Caco-2 (cell line): ENCODE measurements around the gene DCAF11. TPM values are rescaled to one million over a fixed set of nuclear protein-coding genes. Genes with fewer than 3 reads are reported as not detected.

Experiments used
- BruUV-seq: library from RNA; stranded (reverse); fragments of 400-500 nt; replicated peaks from 2 replicates; lab custom pipeline; 2021; lab: Mats Ljungman, UMichigan
- CTCF ChIA-PET: fragments of 300-600 bp; sonication (Branson Sonifier 250); formaldehyde crosslinking; loops from one replicate; lab custom pipeline; 2022; ENCODE audit warnings: antibody characterized with exemption; lab: Charles Lee
- POLR2A ChIA-PET: fragments of 300-600 bp; sonication (Branson Sonifier 250); formaldehyde crosslinking; loops from one replicate; lab custom pipeline; 2022; ENCODE audit warnings: antibody characterized with exemption; lab: Charles Lee
- DNase-seq, 2 experiments: peaks; one replicate each; pipeline versions ENCODE4 v3.0.0 to v3.0.0-alpha.2; 2020 to 2022
- H3K27me3 ChIP-seq: replicated peaks from 2 replicates; pipeline ENCODE4 v1.6.0; 2011; ENCODE audit warnings: low read length; ENCODE audit not compliant: control insufficient read depth, insufficient read depth
- H3K36me3 ChIP-seq: 2 replicates; pipeline ENCODE4 v1.5.1; 2011; ENCODE audit warnings: low read length; ENCODE audit not compliant: control insufficient read depth, insufficient read depth
- H3K4me1 ChIP-seq: fragments of 250-450 bp; sonication (Bioruptor Pico); 2 replicates; pipeline ENCODE4 v1.5.1; 2020; ENCODE audit warnings: mild to moderate bottlenecking
- H3K4me3 ChIP-seq: 2 replicates; pipeline ENCODE4 v1.5.1; 2011; ENCODE audit warnings: low read depth, mild to moderate bottlenecking, control low read depth, low read length
- H3K9me3 ChIP-seq: fragments of 250-450 bp; sonication (Bioruptor Pico); 2 replicates; pipeline ENCODE4 v1.5.1; 2020; ENCODE audit warnings: mild to moderate bottlenecking, moderate library complexity
- H3K27ac Mint-ChIP-seq: one replicate; pipeline ENCODE4 v1.8.0; 2022; ENCODE audit warnings: mixed read lengths; ENCODE audit not compliant: unreplicated experiment
- H3K27me3 Mint-ChIP-seq: one replicate; pipeline ENCODE4 v1.8.0; 2022; ENCODE audit warnings: mixed read lengths; ENCODE audit not compliant: insufficient read depth, unreplicated experiment
- H3K36me3 Mint-ChIP-seq: one replicate; pipeline ENCODE4 v1.8.0; 2022; ENCODE audit warnings: mild to moderate bottlenecking, mixed read lengths; ENCODE audit not compliant: insufficient read depth, unreplicated experiment
- H3K4me1 Mint-ChIP-seq: one replicate; pipeline ENCODE4 v1.8.0; 2022; ENCODE audit warnings: low read depth, mixed read lengths; ENCODE audit not compliant: unreplicated experiment
- H3K4me3 Mint-ChIP-seq: one replicate; pipeline ENCODE4 v1.8.0; 2022; ENCODE audit warnings: mild to moderate bottlenecking, moderate library complexity, mixed read lengths; ENCODE audit not compliant: unreplicated experiment
- H3K9me3 Mint-ChIP-seq: one replicate; pipeline ENCODE4 v1.8.0; 2022; ENCODE audit warnings: mixed read lengths; ENCODE audit not compliant: unreplicated experiment
- CTCF ChIP-seq, 2 experiments: fragments of 200-600 bp in 1 of 2; IDR thresholded peaks; 1 replicate in 1 of 2; 2 replicates in 1 of 2; pipeline versions ENCODE4 v1.5.1 to v1.8.0; 2011 to 2022; ENCODE audit warnings: antibody characterized with exemption in 1 of 2, control low read depth in 1 of 2, inconsistent platforms in 1 of 2, low read depth in 1 of 2, low read length in 1 of 2, mild to moderate bottlenecking in 1 of 2, moderate library complexity in 1 of 2; ENCODE audit not compliant: insufficient read depth in 1 of 2, severe bottlenecking in 1 of 2, unreplicated experiment in 1 of 2
- intact Hi-C: fragments of 100-400 bp; cut with micrococcal nuclease; formaldehyde crosslinking; loops from one replicate; pipeline ENCODE4 v1.10.0; 2022; ENCODE audit not compliant: unreplicated experiment
- total RNA-seq: library from RNA; stranded (reverse); gene quantifications from 2 replicates; pipeline ENCODE4 v1.2.3, GENCODE V29; 2022

The DCAF11 gene
- total RNA-seq, 1 experiment from 2014 or later = 65.9 TPM

GRCh38 chr14:24139272-24139934 is 24.8 kb downstream of the DCAF11 start:
- peak in 1 of 2 experiments; percentile 26 for DNase-seq
- Histone ChIP-seq H3K36me3 (peaks cover 3% of the 10 kb centered on the region), H3K9me3 (no peaks in the 10 kb centered on the region), H3K4me3 (peak overlapping the region; percentile 10; the same call in 1 of the 2 replicates), H3K27me3 (no peaks in the 10 kb centered on the region), H3K4me1 (no peaks in the 10 kb centered on the region; the same call in 1 of the 2 replicates)
- intact Hi-C loops = no loop called here
- BruUV-seq = no TSS peak
- no peak for TF ChIP-seq CTCF (IDR thresholded peaks at IDR 0.05; ENCODE audit: insufficient read depth in 1 of 2, low read depth in 1 of 2, low read length in 1 of 2, severe bottlenecking in 1 of 2, unreplicated experiment in 1 of 2)
- CTCF ChIA-PET = interaction anchor here (0.6 to 1.2 kb wide), 2 partner anchors 22 to 69 kb away, joined by 3 read pairs; partner anchors contain the start of gene IRF9
- POLR2A ChIA-PET = interaction anchor here (0.6 kb wide), 1 partner anchor 24 kb away, joined by 4 read pairs; the partner anchor contains the start of genes DCAF11 and NRL
- Mint-ChIP-seq H3K36me3 (peaks cover 24% of the 10 kb centered on the region), H3K27ac (no peak overlapping the region), H3K27me3 (no peaks in the 10 kb centered on the region), H3K4me1 (peaks cover 41% of the 10 kb centered on the region), H3K9me3 (no peaks in the 10 kb centered on the region), H3K4me3 (peak overlapping the region; percentile 99)

DNA sequence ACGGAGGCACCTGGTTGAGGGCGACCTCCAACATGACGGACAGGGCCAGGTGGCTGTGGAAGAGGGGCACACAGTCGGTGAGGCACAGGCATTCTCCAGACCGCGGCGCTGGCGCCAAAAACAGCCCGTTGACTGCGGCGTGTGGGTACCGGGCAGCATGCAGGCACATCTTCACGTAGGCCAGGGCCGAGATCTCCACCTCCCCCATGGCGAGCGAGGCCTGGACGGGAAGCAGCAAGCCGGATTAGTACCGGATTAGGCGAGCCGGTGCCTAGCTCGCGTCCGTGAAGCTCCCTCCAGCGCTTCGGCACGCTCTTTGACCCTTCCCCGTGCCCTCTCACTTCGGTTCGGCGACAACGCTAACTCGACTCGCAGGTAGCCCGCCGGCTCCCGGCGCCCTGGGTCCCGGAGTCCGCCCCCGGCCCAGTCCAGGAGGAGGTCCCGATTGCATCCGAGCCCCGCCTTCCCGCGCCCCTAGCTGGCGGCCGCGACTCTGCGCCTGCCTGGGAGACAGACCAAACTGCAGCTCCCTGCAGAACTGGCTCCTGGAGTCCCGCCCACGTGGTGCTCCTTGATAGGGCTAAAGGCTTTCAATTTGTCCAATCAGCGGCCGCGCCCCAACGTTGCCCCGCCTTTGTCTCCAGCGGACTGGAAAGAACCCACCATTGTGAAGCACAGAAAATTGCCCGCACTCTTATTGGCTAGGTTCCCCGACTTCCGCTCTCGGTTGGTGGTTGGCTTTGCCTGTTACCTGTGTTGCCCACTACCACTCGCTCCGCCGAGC is 26.7 kb downstream of the DCAF11 start, which contains the start of gene EMC9:
EMC9 (minus strand) TSS at position 495 of the 784 bp plus-strand sequence; CDS start at position 208, 287 bp downstream.
- peak; percentile 13 to 50 for TF ChIP-seq CTCF (IDR thresholded peaks at IDR 0.05; ENCODE audit: insufficient read depth in 1 of 2, low read depth in 1 of 2, low read length in 1 of 2, severe bottlenecking in 1 of 2, unreplicated experiment in 1 of 2)
- ChIA-PET CTCF (interaction anchor here (0.6 to 1.7 kb wide), 8 partner anchors 10 to 188 kb away, joined by 3 to 13 read pairs (median 5); partner anchors contain the start of genes DCAF11, DHRS4, IRF9 and NRL), POLR2A (interaction anchor here (0.5 to 1.7 kb wide), 12 partner anchors 8 to 101 kb away, joined by 3 to 24 read pairs (median 4); partner anchors contain the start of genes CHMP4A, DCAF11, IPO4 and IRF9)
- Mint-ChIP-seq H3K4me3 (peak within 1 kb of the TSS; percentile 99), H3K9me3 (no peaks in the 10 kb centered on the region), H3K4me1 (peaks cover 43% of the 10 kb centered on the region), H3K36me3 (peaks cover 28% of the 10 kb centered on the region), H3K27me3 (no peaks in the 10 kb centered on the region), H3K27ac (peak within 1 kb of the TSS; percentile 88)
- H3K4me3 ChIP-seq = peak within 1 kb of the TSS; percentile 84
- BruUV-seq = TSS peak; percentile 13
- H3K9me3 ChIP-seq = no peaks in the 10 kb centered on the region
- intact Hi-C loops = loop anchor here (1.0 to 2.0 kb wide), 3 partner anchors 20 to 72 kb away; partner anchors contain the start of genes CHMP4A, DCAF11, IRF9 and NRL
- H3K4me1 ChIP-seq = no peaks in the 10 kb centered on the region; the same call in 1 of the 2 replicates
- DNase-seq = peak; percentile 99 to 100
- H3K36me3 ChIP-seq = peaks cover 5% of the 10 kb centered on the region
- H3K27me3 ChIP-seq = no peaks in the 10 kb centered on the region

GRCh38 chr14:24143511-24143910 is 28.9 kb downstream of the DCAF11 start:
- peaks cover 48% of the 10 kb centered on the region for H3K36me3 Mint-ChIP-seq
- H3K27ac Mint-ChIP-seq = no peak overlapping the region
- no peak for TF ChIP-seq CTCF (IDR thresholded peaks at IDR 0.05; ENCODE audit: insufficient read depth in 1 of 2, low read depth in 1 of 2, low read length in 1 of 2, severe bottlenecking in 1 of 2, unreplicated experiment in 1 of 2)
- peak overlapping the region; percentile 54 for H3K4me3 Mint-ChIP-seq
- intact Hi-C loops = no loop called here
- CTCF ChIA-PET = no interaction called here
- H3K27me3 ChIP-seq = no peaks in the 10 kb centered on the region
- H3K4me1 ChIP-seq = peaks cover 5% of the 10 kb centered on the region
- BruUV-seq = no TSS peak
- no peaks in the 10 kb centered on the region for H3K27me3 Mint-ChIP-seq
- no peak overlapping the region for H3K4me3 ChIP-seq
- POLR2A ChIA-PET = no interaction called here
- peaks cover 5% of the 10 kb centered on the region for H3K36me3 ChIP-seq
- peaks cover 32% of the 10 kb centered on the region for H3K4me1 Mint-ChIP-seq
- H3K9me3 ChIP-seq = no peaks in the 10 kb centered on the region
- DNase-seq = no peak
- H3K9me3 Mint-ChIP-seq = no peaks in the 10 kb centered on the region
